ENCODE measurements around the gene XPC.

DNA sequence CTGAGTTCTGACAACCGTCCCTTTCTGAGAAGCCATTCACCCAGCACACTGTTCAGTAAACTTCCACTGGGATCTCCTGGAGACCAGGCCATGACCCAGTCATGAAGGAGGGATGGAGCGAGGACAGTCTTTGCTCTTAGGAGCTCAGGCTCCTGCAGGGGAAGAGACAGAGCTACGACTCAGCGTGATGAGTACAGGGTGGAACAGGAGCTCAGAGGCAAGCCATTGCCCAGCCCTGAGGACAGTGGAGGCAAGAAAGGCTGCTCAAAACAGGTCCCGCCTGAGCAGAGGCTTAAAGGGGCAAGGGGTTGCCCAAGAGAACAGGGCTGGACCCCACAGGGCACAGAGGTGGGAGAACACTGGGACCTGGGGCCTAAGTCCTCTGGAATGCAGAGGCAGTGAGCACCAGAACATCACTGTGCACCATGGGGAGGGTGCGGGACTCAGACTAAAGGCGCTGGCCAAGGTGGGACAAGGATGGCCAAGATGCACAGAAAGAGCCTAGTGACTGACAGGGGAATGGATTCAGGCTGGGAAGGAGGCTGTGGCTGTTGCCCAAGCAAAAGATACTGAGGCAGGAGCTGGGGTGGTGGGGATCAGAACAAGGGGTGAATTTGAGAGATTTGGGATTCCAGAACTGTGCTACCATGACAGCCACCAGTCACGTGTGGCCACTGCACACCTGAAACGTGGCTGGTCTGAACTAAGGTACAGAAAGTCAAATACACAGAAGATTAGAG, 27.7 kb downstream of the XPC start:
- no peak for TF ChIP-seq POLR2AphosphoS5 (IDR thresholded peaks at IDR 0.05; ENCODE audit: low read depth, low read length)
- no peak for TF ChIP-seq REST (IDR thresholded peaks at IDR 0.05; ENCODE audit: insufficient read depth in 1 of 2, low read depth in 2 of 2, low read length in 1 of 2)
